ENCODE results near the gene IFNG-AS1.

DNA sequence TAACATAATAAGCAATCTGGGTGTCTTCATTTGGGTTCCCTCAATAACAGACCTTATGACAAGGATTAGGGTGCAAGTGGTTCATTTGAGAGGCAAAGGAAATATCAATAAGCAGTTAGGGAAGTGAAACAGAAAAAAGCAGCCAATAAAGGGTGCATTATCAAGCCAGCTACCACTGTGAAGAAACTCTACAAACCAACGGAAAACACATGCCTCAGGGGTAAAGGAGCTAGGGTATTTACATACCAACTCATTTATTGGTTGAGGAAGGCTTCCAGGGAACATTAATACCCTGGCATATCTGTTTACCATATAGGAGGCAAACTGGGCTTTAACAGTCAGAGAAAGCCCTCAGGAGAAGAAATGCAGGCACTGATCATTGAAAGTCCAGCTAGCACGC lies 22.7 kb upstream of the IFNG-AS1 start:
- TF ChIP-seq, protein P1, sequence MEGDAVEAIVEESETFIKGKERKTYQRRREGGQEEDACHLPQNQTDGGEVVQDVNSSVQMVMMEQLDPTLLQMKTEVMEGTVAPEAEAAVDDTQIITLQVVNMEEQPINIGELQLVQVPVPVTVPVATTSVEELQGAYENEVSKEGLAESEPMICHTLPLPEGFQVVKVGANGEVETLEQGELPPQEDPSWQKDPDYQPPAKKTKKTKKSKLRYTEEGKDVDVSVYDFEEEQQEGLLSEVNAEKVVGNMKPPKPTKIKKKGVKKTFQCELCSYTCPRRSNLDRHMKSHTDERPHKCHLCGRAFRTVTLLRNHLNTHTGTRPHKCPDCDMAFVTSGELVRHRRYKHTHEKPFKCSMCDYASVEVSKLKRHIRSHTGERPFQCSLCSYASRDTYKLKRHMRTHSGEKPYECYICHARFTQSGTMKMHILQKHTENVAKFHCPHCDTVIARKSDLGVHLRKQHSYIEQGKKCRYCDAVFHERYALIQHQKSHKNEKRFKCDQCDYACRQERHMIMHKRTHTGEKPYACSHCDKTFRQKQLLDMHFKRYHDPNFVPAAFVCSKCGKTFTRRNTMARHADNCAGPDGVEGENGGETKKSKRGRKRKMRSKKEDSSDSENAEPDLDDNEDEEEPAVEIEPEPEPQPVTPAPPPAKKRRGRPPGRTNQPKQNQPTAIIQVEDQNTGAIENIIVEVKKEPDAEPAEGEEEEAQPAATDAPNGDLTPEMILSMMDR (IDR thresholded peaks at IDR 0.05): no peak
- no peak for TF ChIP-seq POLR2A (IDR thresholded peaks at IDR 0.05; ENCODE audit: low read length)
- TF ChIP-seq NPAS2 (CRISPR knock-in tag; IDR thresholded peaks at IDR 0.05; ENCODE audit: borderline replicate concordance): no peak
- TF ChIP-seq RCOR1 (IDR thresholded peaks at IDR 0.05; ENCODE audit: low read depth, low read length): no peak
- TF ChIP-seq, protein P2, sequence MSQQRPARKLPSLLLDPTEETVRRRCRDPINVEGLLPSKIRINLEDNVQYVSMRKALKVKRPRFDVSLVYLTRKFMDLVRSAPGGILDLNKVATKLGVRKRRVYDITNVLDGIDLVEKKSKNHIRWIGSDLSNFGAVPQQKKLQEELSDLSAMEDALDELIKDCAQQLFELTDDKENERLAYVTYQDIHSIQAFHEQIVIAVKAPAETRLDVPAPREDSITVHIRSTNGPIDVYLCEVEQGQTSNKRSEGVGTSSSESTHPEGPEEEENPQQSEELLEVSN (IDR thresholded peaks at IDR 0.05; ENCODE audit: borderline replicate concordance, low read depth): no peak
- no peak for TF ChIP-seq RFX5 (IDR thresholded peaks at IDR 0.05)
- TF ChIP-seq TP53 (CRISPR knock-in tag; IDR thresholded peaks at IDR 0.05): no peak
- TF ChIP-seq EP300 (IDR thresholded peaks at IDR 0.05): no peak
- no peak for TF ChIP-seq SMC3 (IDR thresholded peaks at IDR 0.05)
- TF ChIP-seq, protein P3, sequence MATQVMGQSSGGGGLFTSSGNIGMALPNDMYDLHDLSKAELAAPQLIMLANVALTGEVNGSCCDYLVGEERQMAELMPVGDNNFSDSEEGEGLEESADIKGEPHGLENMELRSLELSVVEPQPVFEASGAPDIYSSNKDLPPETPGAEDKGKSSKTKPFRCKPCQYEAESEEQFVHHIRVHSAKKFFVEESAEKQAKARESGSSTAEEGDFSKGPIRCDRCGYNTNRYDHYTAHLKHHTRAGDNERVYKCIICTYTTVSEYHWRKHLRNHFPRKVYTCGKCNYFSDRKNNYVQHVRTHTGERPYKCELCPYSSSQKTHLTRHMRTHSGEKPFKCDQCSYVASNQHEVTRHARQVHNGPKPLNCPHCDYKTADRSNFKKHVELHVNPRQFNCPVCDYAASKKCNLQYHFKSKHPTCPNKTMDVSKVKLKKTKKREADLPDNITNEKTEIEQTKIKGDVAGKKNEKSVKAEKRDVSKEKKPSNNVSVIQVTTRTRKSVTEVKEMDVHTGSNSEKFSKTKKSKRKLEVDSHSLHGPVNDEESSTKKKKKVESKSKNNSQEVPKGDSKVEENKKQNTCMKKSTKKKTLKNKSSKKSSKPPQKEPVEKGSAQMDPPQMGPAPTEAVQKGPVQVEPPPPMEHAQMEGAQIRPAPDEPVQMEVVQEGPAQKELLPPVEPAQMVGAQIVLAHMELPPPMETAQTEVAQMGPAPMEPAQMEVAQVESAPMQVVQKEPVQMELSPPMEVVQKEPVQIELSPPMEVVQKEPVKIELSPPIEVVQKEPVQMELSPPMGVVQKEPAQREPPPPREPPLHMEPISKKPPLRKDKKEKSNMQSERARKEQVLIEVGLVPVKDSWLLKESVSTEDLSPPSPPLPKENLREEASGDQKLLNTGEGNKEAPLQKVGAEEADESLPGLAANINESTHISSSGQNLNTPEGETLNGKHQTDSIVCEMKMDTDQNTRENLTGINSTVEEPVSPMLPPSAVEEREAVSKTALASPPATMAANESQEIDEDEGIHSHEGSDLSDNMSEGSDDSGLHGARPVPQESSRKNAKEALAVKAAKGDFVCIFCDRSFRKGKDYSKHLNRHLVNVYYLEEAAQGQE (IDR thresholded peaks at IDR 0.05): no peak
- TF ChIP-seq MAZ (IDR thresholded peaks at IDR 0.05; ENCODE audit: borderline replicate concordance, low read depth, low read length): no peak
- no peak for TF ChIP-seq FOXS1 (CRISPR knock-in tag; IDR thresholded peaks at IDR 0.05)
